Measurements from ENCODE around the gene UGT1A5. TPM values are rescaled to one million over a fixed set of nuclear protein-coding genes. Genes with fewer than 3 reads are reported as not detected.

Gene UGT1A5
- total RNA-seq, 4 donors from 2014 or later: not detected

DNA sequence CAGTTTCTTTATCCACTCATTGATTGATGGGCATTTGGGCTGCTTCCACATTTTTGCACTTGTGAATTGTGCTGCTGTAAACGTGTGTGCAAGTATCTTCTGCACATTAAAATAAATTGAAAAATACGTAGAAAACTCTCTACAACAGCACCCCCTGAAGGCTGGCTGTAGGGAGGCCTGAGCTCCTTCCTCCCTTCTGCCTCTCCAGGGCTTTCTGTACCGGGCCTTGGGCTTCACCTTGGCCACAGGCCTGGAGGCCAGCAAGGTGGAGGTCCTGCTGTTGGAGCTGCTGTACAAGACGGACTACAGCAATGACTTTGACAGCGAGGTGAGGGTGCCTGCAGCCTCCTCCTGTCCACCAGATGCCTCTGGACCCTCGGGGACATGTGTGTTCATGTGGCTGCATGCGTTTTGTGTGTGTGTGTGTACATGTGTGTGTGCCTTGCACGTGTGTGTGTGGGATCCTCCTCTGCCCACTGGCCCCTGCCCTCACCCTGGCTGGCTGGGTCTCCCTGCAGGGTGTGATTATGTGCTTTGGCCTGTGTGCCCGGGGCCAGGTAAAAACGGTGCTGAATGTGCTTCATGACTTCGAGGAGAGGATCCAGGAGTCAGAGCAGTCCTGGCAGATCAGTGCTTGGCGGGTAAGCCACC lies 94.6 kb downstream of the UGT1A5 start:
- Histone ChIP-seq H3K4me3 (no peak overlapping the region), H3K9me3 (no peaks in the 10 kb centered on the region), H3K27me3 (no peaks in the 10 kb centered on the region), H3K27ac (no peak overlapping the region), H3K4me1 (no peaks in the 10 kb centered on the region), H3K36me3 (no peaks in the 10 kb centered on the region)
- no peak for TF ChIP-seq POLR2A (IDR thresholded peaks at IDR 0.05)
- TF ChIP-seq, protein P1, sequence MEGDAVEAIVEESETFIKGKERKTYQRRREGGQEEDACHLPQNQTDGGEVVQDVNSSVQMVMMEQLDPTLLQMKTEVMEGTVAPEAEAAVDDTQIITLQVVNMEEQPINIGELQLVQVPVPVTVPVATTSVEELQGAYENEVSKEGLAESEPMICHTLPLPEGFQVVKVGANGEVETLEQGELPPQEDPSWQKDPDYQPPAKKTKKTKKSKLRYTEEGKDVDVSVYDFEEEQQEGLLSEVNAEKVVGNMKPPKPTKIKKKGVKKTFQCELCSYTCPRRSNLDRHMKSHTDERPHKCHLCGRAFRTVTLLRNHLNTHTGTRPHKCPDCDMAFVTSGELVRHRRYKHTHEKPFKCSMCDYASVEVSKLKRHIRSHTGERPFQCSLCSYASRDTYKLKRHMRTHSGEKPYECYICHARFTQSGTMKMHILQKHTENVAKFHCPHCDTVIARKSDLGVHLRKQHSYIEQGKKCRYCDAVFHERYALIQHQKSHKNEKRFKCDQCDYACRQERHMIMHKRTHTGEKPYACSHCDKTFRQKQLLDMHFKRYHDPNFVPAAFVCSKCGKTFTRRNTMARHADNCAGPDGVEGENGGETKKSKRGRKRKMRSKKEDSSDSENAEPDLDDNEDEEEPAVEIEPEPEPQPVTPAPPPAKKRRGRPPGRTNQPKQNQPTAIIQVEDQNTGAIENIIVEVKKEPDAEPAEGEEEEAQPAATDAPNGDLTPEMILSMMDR (IDR thresholded peaks at IDR 0.05): no peak
- DNase-seq: no peak
- intact Hi-C loops (cut with DNase I; ENCODE audit: low total_unique reads): no loop called here

- no peak for DNase-seq
- intact Hi-C loops (cut with DNase I; ENCODE audit: low total_unique reads): no loop called here
- no peaks in the 10 kb centered on the region for H3K9me3 ChIP-seq
Measured at GRCh38 chr2:233807966-233808935, 95.5 kb downstream of the UGT1A5 start.

GRCh38 chr2:233810385-233810784 lies 97.7 kb downstream of the UGT1A5 start:
- DNase-seq: no peak
- H3K9me3 ChIP-seq: no peaks in the 10 kb centered on the region
- H3K4me3 ChIP-seq: no peak overlapping the region
- H3K27me3 ChIP-seq: no peaks in the 10 kb centered on the region
- intact Hi-C loops (cut with DNase I; ENCODE audit: low total_unique reads): no loop called here
- H3K27ac ChIP-seq: no peak overlapping the region
- no peaks in the 10 kb centered on the region for H3K4me1 ChIP-seq
- TF ChIP-seq, protein P1 (IDR thresholded peaks at IDR 0.05): no peak
- no peak for TF ChIP-seq POLR2A (IDR thresholded peaks at IDR 0.05)
- no peaks in the 10 kb centered on the region for H3K36me3 ChIP-seq

More at GRCh38 chr2:233807966-233808935, 95.5 kb downstream of the UGT1A5 start:
- Histone ChIP-seq H3K4me3 (no peak overlapping the region), H3K27ac (no peak overlapping the region), H3K27me3 (no peaks in the 10 kb centered on the region), H3K4me1 (no peaks in the 10 kb centered on the region), H3K36me3 (no peaks in the 10 kb centered on the region)
- TF ChIP-seq, protein P1 (IDR thresholded peaks at IDR 0.05): no peak
- TF ChIP-seq POLR2A (IDR thresholded peaks at IDR 0.05): no peak

- TF ChIP-seq, protein P1 (IDR thresholded peaks at IDR 0.05): no peak
- no peak for TF ChIP-seq POLR2A (IDR thresholded peaks at IDR 0.05)
- DNase-seq: no peak
Measured at GRCh38 chr2:233811087-233811486, 98.4 kb downstream of the UGT1A5 start.

GRCh38 chr2:233811732-233812131 lies 99.0 kb downstream of the UGT1A5 start:
- TF ChIP-seq POLR2A (IDR thresholded peaks at IDR 0.05): no peak
- TF ChIP-seq, protein P1 (IDR thresholded peaks at IDR 0.05): no peak
- Histone ChIP-seq H3K27ac (no peak overlapping the region), H3K9me3 (no peaks in the 10 kb centered on the region), H3K36me3 (no peaks in the 10 kb centered on the region), H3K4me1 (no peaks in the 10 kb centered on the region), H3K4me3 (no peak overlapping the region), H3K27me3 (no peaks in the 10 kb centered on the region)
- intact Hi-C loops (cut with DNase I; ENCODE audit: low total_unique reads): no loop called here
- DNase-seq: no peak

More at GRCh38 chr2:233811087-233811486, 98.4 kb downstream of the UGT1A5 start:
- intact Hi-C loops (cut with DNase I; ENCODE audit: low total_unique reads): no loop called here
- H3K4me3 ChIP-seq: no peak overlapping the region
- H3K27ac ChIP-seq: no peak overlapping the region
- H3K9me3 ChIP-seq: no peaks in the 10 kb centered on the region
- H3K4me1 ChIP-seq: no peaks in the 10 kb centered on the region
- H3K27me3 ChIP-seq: no peaks in the 10 kb centered on the region
- no peaks in the 10 kb centered on the region for H3K36me3 ChIP-seq

Data from uterus (tissue), 4 donors.